Astrocyte (in vitro differentiated cells and primary cell): ENCODE results near the gene BMPR1A. TPM values are rescaled to one million over a fixed set of nuclear protein-coding genes. Genes with fewer than 3 reads are reported as not detected.
A peak's percentile ranks its signal among the peaks of the same experiment; 100 is the strongest.

Experiments used
- DNase-seq: peaks from one replicate; pipeline ENCODE4 v3.0.0-alpha.2; 2010; ENCODE audit warnings: low read depth
- FAIRE-seq: peaks from 2 replicates; lab custom pipeline; 2011; peaks lifted over from hg19 to GRCh38; lab: Jason Lieb, UNC
- H2AFZ ChIP-seq: 2 replicates; pipeline ENCODE4 v1.6.0; 2012; ENCODE audit warnings: low read depth, low read length, inconsistent platforms
- H3K27ac ChIP-seq: 2 replicates; pipeline ENCODE4 v1.5.1; 2011; ENCODE audit warnings: low read depth, low read length, inconsistent platforms
- H3K27me3 ChIP-seq: 2 replicates; pipeline ENCODE4 v1.6.0; 2011; ENCODE audit warnings: low read length, inconsistent platforms; ENCODE audit not compliant: insufficient read depth
- H3K36me3 ChIP-seq: 2 replicates; pipeline ENCODE4 v1.5.1; 2011; ENCODE audit warnings: low read length, inconsistent platforms; ENCODE audit not compliant: insufficient read depth
- H3K4me1 ChIP-seq: 2 replicates; pipeline ENCODE4 v1.5.1; 2011; ENCODE audit warnings: low read length, inconsistent platforms; ENCODE audit not compliant: insufficient read depth
- H3K4me2 ChIP-seq: 2 replicates; pipeline ENCODE4 v1.6.0; 2012; ENCODE audit warnings: low read length, inconsistent platforms
- H3K4me3 ChIP-seq: 2 replicates; pipeline ENCODE4 v1.5.1; 2011; ENCODE audit warnings: low read depth, mild to moderate bottlenecking, low read length, inconsistent platforms; ENCODE audit not compliant: insufficient read depth
- H3K79me2 ChIP-seq: 2 replicates; pipeline ENCODE4 v1.6.0; 2012; ENCODE audit warnings: mild to moderate bottlenecking, low read length, inconsistent platforms; ENCODE audit not compliant: insufficient read depth
- H3K9ac ChIP-seq: 2 replicates; pipeline ENCODE4 v1.6.0; 2012; ENCODE audit warnings: mild to moderate bottlenecking, low read length, inconsistent platforms
- H3K9me3 ChIP-seq: 2 replicates; pipeline ENCODE4 v1.5.1; 2012; ENCODE audit warnings: low read depth, mild to moderate bottlenecking, low read length, inconsistent platforms; ENCODE audit not compliant: insufficient read depth
- H4K20me1 ChIP-seq: 2 replicates; pipeline ENCODE4 v1.6.0; 2012; ENCODE audit warnings: low read length, inconsistent platforms; ENCODE audit not compliant: insufficient read depth
- H3K27ac Mint-ChIP-seq: one replicate; pipeline ENCODE4 v1.8.0; 2021; ENCODE audit warnings: mild to moderate bottlenecking, mixed read lengths; ENCODE audit not compliant: unreplicated experiment
- H3K27me3 Mint-ChIP-seq: one replicate; pipeline ENCODE4 v1.8.0; 2021; ENCODE audit warnings: low read depth, mixed read lengths; ENCODE audit not compliant: unreplicated experiment
- H3K36me3 Mint-ChIP-seq: one replicate; pipeline ENCODE4 v1.8.0; 2021; ENCODE audit warnings: low read depth, mixed read lengths; ENCODE audit not compliant: unreplicated experiment
- H3K4me1 Mint-ChIP-seq: one replicate; pipeline ENCODE4 v1.8.0; 2021; ENCODE audit warnings: low read depth, mixed read lengths; ENCODE audit not compliant: unreplicated experiment
- H3K4me3 Mint-ChIP-seq: one replicate; pipeline ENCODE4 v1.8.0; 2021; ENCODE audit warnings: mild to moderate bottlenecking, moderate library complexity, mixed read lengths; ENCODE audit not compliant: unreplicated experiment
- H3K9me3 Mint-ChIP-seq: one replicate; pipeline ENCODE4 v1.8.0; 2021; ENCODE audit warnings: mild to moderate bottlenecking, mixed read lengths; ENCODE audit not compliant: unreplicated experiment
- CTCF ChIP-seq: IDR thresholded peaks from 2 replicates; pipeline ENCODE4 v1.5.1; 2011; ENCODE audit warnings: low read depth, mild to moderate bottlenecking, inconsistent platforms, low read length, moderate library complexity; ENCODE audit not compliant: insufficient read depth
- EZH2 ChIP-seq: IDR thresholded peaks from 2 replicates; pipeline ENCODE4 v1.6.1; 2012; ENCODE audit warnings: mild to moderate bottlenecking, low read length, inconsistent platforms; ENCODE audit not compliant: insufficient read depth
- total RNA-seq: library from RNA; stranded (reverse); gene quantifications from 2 replicates; pipeline ENCODE4 v1.2.1, GENCODE V29; 2021

Gene BMPR1A
- total RNA-seq, 1 donor from 2014 or later = 52.2 TPM

DNA sequence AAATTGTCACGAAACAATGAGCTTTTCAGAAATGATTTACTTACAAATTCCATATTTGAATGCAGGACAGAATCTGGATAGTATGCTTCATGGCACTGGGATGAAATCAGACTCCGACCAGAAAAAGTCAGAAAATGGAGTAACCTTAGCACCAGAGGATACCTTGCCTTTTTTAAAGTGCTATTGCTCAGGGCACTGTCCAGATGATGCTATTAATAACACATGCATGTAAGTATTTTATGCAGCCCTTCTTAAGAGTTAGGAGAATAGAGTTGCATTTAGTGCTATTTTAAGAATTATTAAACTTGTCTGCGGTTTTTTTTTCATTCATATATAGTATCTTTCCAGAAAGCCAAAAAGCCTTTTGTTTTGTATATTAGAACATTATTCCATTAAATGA, 133.6 kb downstream of the BMPR1A start:
- DNase-seq (no peak), FAIRE-seq (no peak)
- Histone ChIP-seq H3K27me3 (no peaks in the 10 kb centered on the region), H2AFZ (no peak overlapping the region), H3K36me3 (peaks cover 10% of the 10 kb centered on the region), H3K4me3 (no peak overlapping the region), H3K79me2 (peaks cover 5% of the 10 kb centered on the region), H3K27ac (no peak overlapping the region), H4K20me1 (peaks cover 6% of the 10 kb centered on the region), H3K4me1 (peaks cover 10% of the 10 kb centered on the region), H3K9ac (no peak overlapping the region), H3K9me3 (no peaks in the 10 kb centered on the region), H3K4me2 (no peak overlapping the region)
- no peak overlapping the region for H3K4me3 Mint-ChIP-seq
- no peaks in the 10 kb centered on the region for H3K27me3 Mint-ChIP-seq
- H3K4me1 Mint-ChIP-seq = peaks cover 13% of the 10 kb centered on the region
- no peaks in the 10 kb centered on the region for H3K9me3 Mint-ChIP-seq
- TF ChIP-seq CTCF (no peak), EZH2 (no peak)
- peak overlapping the region; percentile 19 for H3K27ac Mint-ChIP-seq
- H3K36me3 Mint-ChIP-seq = peaks cover 6% of the 10 kb centered on the region

DNA sequence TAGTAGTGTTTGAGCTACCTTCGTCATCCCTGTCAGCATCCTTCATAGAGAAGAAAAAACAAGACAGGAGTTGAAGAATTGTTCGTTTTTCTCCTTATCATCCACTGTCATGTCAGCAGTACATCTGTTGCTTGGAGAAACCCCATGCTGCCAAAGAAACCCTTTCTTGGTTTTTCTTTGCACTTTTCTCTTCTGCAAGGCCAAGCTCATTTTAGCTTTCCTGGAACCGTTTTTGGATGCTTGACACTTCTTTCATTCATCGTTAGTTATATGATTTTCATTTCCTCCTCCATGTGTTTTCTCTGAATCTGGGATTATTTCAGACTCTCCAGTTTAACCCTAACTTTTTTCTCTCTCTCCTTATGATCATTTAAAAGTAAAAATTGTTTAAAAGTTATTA, 142.1 kb downstream of the BMPR1A start:
- no peaks in the 10 kb centered on the region for H3K79me2 ChIP-seq
- peaks cover 29% of the 10 kb centered on the region for H3K36me3 ChIP-seq
- no peak overlapping the region for H2AFZ ChIP-seq
- H3K4me3 ChIP-seq = no peak overlapping the region
- H3K27ac Mint-ChIP-seq = no peak overlapping the region
- peaks cover 4% of the 10 kb centered on the region for H4K20me1 ChIP-seq
- H3K27ac ChIP-seq = no peak overlapping the region
- H3K36me3 Mint-ChIP-seq = peaks cover 10% of the 10 kb centered on the region
- no peaks in the 10 kb centered on the region for H3K27me3 ChIP-seq
- FAIRE-seq (no peak), DNase-seq (no peak)
- H3K27me3 Mint-ChIP-seq = no peaks in the 10 kb centered on the region
- H3K9me3 ChIP-seq = no peaks in the 10 kb centered on the region
- no peak overlapping the region for H3K9ac ChIP-seq
- peaks cover 3% of the 10 kb centered on the region for H3K4me1 Mint-ChIP-seq
- no peak overlapping the region for H3K4me2 ChIP-seq
- no peak overlapping the region for H3K4me3 Mint-ChIP-seq
- peaks cover 3% of the 10 kb centered on the region for H3K4me1 ChIP-seq
- TF ChIP-seq CTCF (no peak), EZH2 (no peak)
- H3K9me3 Mint-ChIP-seq = no peaks in the 10 kb centered on the region

DNA sequence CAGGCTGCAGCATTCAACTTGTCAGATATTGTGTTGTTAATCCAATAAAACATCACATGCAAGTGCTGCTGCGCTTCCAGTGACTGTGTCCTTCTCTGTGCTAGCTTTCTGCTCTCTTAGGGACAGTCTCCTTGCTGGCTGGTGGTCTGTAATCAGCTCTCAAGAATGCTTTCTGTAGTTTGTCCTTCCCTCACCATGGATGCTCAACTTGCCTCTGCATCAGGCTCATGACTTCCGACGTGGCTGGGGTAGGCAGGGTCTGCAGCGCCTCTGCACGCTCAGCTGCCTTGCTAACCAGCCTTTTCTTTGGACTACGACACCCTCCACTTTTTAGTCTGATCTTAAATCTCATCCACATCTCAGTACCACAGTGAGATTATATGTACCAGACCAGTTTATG, 142.7 kb downstream of the BMPR1A start:
- H3K36me3 Mint-ChIP-seq = peaks cover 9% of the 10 kb centered on the region
- no peak overlapping the region for H3K27ac ChIP-seq

More for the DNA sequence above, 142.7 kb downstream of the BMPR1A start:
- no peak for FAIRE-seq
- no peaks in the 10 kb centered on the region for H3K9me3 Mint-ChIP-seq
- no peak overlapping the region for H3K4me3 Mint-ChIP-seq
- Histone ChIP-seq H4K20me1 (peaks cover 4% of the 10 kb centered on the region), H3K9me3 (no peaks in the 10 kb centered on the region), H3K4me3 (no peak overlapping the region), H3K4me1 (peaks cover 3% of the 10 kb centered on the region), H3K27me3 (no peaks in the 10 kb centered on the region), H3K9ac (peak overlapping the region; percentile 9), H3K36me3 (peaks cover 25% of the 10 kb centered on the region), H2AFZ (no peak overlapping the region), H3K4me2 (peak overlapping the region; percentile 10), H3K79me2 (no peaks in the 10 kb centered on the region)
- no peak for TF ChIP-seq EZH2
- H3K4me1 Mint-ChIP-seq = peaks cover 3% of the 10 kb centered on the region
- H3K27me3 Mint-ChIP-seq = no peaks in the 10 kb centered on the region
- no peak for DNase-seq
- H3K27ac Mint-ChIP-seq = no peak overlapping the region
